Mesendoderm (in vitro differentiated cells): Measurements from ENCODE around the gene TRIM68. TPM values are rescaled to one million over a fixed set of nuclear protein-coding genes. Genes with fewer than 3 reads are reported as not detected.

ENCODE experiments used
- DNase-seq: peaks from one replicate; pipeline ENCODE4 v3.0.0; 2013
- H2AK5ac ChIP-seq: 2 replicates; pipeline ENCODE4 v1.6.1; 2013; ENCODE audit warnings: low read length, inconsistent platforms
- H2BK120ac ChIP-seq: 2 replicates; pipeline ENCODE4 v1.6.1; 2013; ENCODE audit warnings: low read depth, mild to moderate bottlenecking, low read length, moderate library complexity, mixed read lengths
- H2BK15ac ChIP-seq: replicated peaks from 2 replicates; pipeline ENCODE4 v1.6.1; 2013; ENCODE audit warnings: low read depth, mild to moderate bottlenecking, moderate library complexity
- H2BK5ac ChIP-seq: 2 replicates; pipeline ENCODE4 v1.6.1; 2013; ENCODE audit warnings: low read length, inconsistent platforms
- H3K18ac ChIP-seq: 2 replicates; pipeline ENCODE4 v1.6.1; 2013; ENCODE audit warnings: mild to moderate bottlenecking, low read length, mixed read lengths
- H3K23ac ChIP-seq: one replicate; pipeline ENCODE4 v1.6.1; 2013; ENCODE audit warnings: low read length
- H3K27ac ChIP-seq: 2 replicates; pipeline ENCODE4 v1.5.1; 2013; ENCODE audit warnings: low read depth, mild to moderate bottlenecking, inconsistent platforms, low read length, moderate library complexity
- H3K27me3 ChIP-seq: 2 replicates; pipeline ENCODE4 v1.6.1; 2013; ENCODE audit warnings: low read length, control low read depth, mild to moderate bottlenecking, inconsistent platforms; ENCODE audit not compliant: insufficient read depth, poor library complexity
- H3K36me3 ChIP-seq: 2 replicates; pipeline ENCODE4 v1.6.1; 2013; ENCODE audit warnings: low read length, inconsistent platforms; ENCODE audit not compliant: control insufficient read depth, insufficient read depth
- H3K4ac ChIP-seq: one replicate; pipeline ENCODE4 v1.6.1; 2013; ENCODE audit warnings: low read depth, mild to moderate bottlenecking, low read length, moderate library complexity
- H3K4me1 ChIP-seq: 2 replicates; pipeline ENCODE4 v1.6.1; 2013; ENCODE audit warnings: low read depth, low read length, inconsistent platforms; ENCODE audit not compliant: control insufficient read depth
- H3K4me2 ChIP-seq: 2 replicates; pipeline ENCODE4 v1.6.1; 2013; ENCODE audit warnings: low read length
- H3K4me3 ChIP-seq: 2 replicates; pipeline ENCODE4 v1.5.1; 2013; ENCODE audit warnings: mild to moderate bottlenecking, low read length
- H3K56ac ChIP-seq: one replicate; pipeline ENCODE4 v1.6.1; 2013; ENCODE audit warnings: low read length
- H3K79me1 ChIP-seq: 2 replicates; pipeline ENCODE4 v1.6.1; 2013; ENCODE audit warnings: low read length, inconsistent platforms
- H3K79me2 ChIP-seq: 2 replicates; pipeline ENCODE4 v1.6.1; 2013; ENCODE audit warnings: mild to moderate bottlenecking, low read length; ENCODE audit not compliant: control insufficient read depth, insufficient read depth
- H3K9ac ChIP-seq: 2 replicates; pipeline ENCODE4 v1.6.1; 2013; ENCODE audit warnings: low read length, inconsistent platforms
- H4K5ac ChIP-seq: one replicate; pipeline ENCODE4 v1.6.1; 2013; ENCODE audit warnings: low read length
- H4K8ac ChIP-seq: one replicate; pipeline ENCODE4 v1.6.1; 2013; ENCODE audit warnings: low read depth, mild to moderate bottlenecking, control low read depth, low read length, moderate library complexity
- WGBS: extraction: QIAGEN DNeasy Blood & Tissue Kit; methylation state at CpG from one replicate; pipeline ENCODE4 v1.1.7; 2013; ENCODE audit warnings: low lambda C conversion rate, missing lambda C conversion rate; ENCODE audit not compliant: insufficient coverage; ENCODE audit errors: extremely low coverage; 5-methylcytosine and 5-hydroxymethylcytosine counted together
- polyA plus RNA-seq, 2 experiments: library from polyadenylated mRNA; stranded (reverse); fragments of 200-250 nt; gene quantifications; one replicate each; pipeline ENCODE4 v1.2.3, GENCODE V29; 2013

TRIM68 gene
- 3.5 TPM for polyA plus RNA-seq (2013, experiment 1 of 2)
- polyA plus RNA-seq (2013, experiment 2 of 2) = 3.2 TPM

GRCh38 chr11:4607781-4608666, at the start of gene TRIM68:
TRIM68 (minus strand) TSS chr11:4608231; CDS start chr11:4605504, 2,727 bp downstream.
- H3K79me2 ChIP-seq = no peaks in the 10 kb centered on the region
- peak within 1 kb of the TSS; percentile 96 for H4K5ac ChIP-seq
- DNase-seq = peak; percentile 98
- WGBS = no CpG with 5 or more reads among the region's 43 CpGs
- no peaks in the 10 kb centered on the region for H3K27me3 ChIP-seq
- H3K4me2 ChIP-seq = peak within 1 kb of the TSS; percentile 37
- H3K9ac ChIP-seq = peak within 1 kb of the TSS; percentile 80
- peak within 1 kb of the TSS; percentile 70 for H3K18ac ChIP-seq
- no peak within 1 kb of the TSS for H3K23ac ChIP-seq
- no peaks in the 10 kb centered on the region for H3K79me1 ChIP-seq
- peak within 1 kb of the TSS; percentile 88 for H3K56ac ChIP-seq
- peak within 1 kb of the TSS; percentile 99 for H4K8ac ChIP-seq
- H2BK15ac ChIP-seq = no peak within 1 kb of the TSS
- no peak within 1 kb of the TSS for H2BK5ac ChIP-seq
- no peak within 1 kb of the TSS for H2AK5ac ChIP-seq
- peaks cover 2% of the 10 kb centered on the region for H3K4me1 ChIP-seq
- no peak within 1 kb of the TSS for H2BK120ac ChIP-seq
- peak within 1 kb of the TSS; percentile 81 for H3K27ac ChIP-seq
- H3K4me3 ChIP-seq = peak within 1 kb of the TSS; percentile 80
- no peaks in the 10 kb centered on the region for H3K36me3 ChIP-seq
- peak within 1 kb of the TSS; percentile 72 for H3K4ac ChIP-seq

GRCh38 chr11:4654635-4655369, 46.8 kb upstream of the TRIM68 start:
- Histone ChIP-seq H2BK15ac (no peak overlapping the region), H3K4me2 (no peak overlapping the region), H3K4ac (no peak overlapping the region), H3K18ac (no peak overlapping the region), H3K4me1 (no peaks in the 10 kb centered on the region), H3K79me1 (no peaks in the 10 kb centered on the region), H3K27ac (no peak overlapping the region), H4K5ac (no peak overlapping the region), H3K4me3 (no peak overlapping the region), H2AK5ac (no peak overlapping the region), H3K79me2 (no peaks in the 10 kb centered on the region), H4K8ac (no peak overlapping the region), H3K36me3 (no peaks in the 10 kb centered on the region), H2BK5ac (no peak overlapping the region), H2BK120ac (no peak overlapping the region), H3K27me3 (no peaks in the 10 kb centered on the region), H3K9ac (no peak overlapping the region), H3K56ac (no peak overlapping the region), H3K23ac (no peak overlapping the region)
- DNase-seq = no peak
- WGBS = no CpG with 5 or more reads among the region's 2 CpGs

- Histone ChIP-seq H2AK5ac (no peak overlapping the region), H2BK120ac (no peak overlapping the region), H3K23ac (no peak overlapping the region), H3K4me3 (no peak overlapping the region), H3K56ac (no peak overlapping the region), H3K4me1 (no peaks in the 10 kb centered on the region), H3K79me1 (no peaks in the 10 kb centered on the region), H4K5ac (no peak overlapping the region), H3K9ac (no peak overlapping the region), H3K18ac (no peak overlapping the region), H4K8ac (no peak overlapping the region), H2BK15ac (no peak overlapping the region), H2BK5ac (no peak overlapping the region), H3K27me3 (no peaks in the 10 kb centered on the region), H3K79me2 (no peaks in the 10 kb centered on the region), H3K4ac (no peak overlapping the region), H3K27ac (no peak overlapping the region), H3K4me2 (no peak overlapping the region), H3K36me3 (no peaks in the 10 kb centered on the region)
- no CpG with 5 or more reads among the region's 4 CpGs for WGBS
- no peak for DNase-seq
Measured at GRCh38 chr11:4647766-4648165, 39.7 kb upstream of the TRIM68 start.

DNA sequence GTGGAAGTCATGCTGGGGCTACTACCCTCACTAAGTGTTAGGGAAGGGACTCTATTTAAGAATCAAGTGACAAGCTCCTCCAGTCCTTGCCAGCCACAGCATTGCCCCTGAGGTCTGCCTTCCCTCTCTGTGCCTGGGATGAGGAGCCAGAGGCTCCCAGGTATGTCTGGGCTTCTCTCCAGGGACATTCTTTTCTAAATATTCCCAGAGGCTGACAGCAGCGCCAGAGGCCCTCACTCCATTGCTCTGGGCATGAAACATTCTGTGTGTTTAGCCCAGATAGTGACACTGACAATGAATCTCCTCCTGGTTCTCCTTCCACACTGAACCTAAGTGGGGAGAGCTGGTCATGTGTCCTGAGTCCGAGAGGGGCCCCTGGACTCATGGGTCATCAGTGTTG, 37.9 kb upstream of the TRIM68 start:
- no peak for DNase-seq
- no peaks in the 10 kb centered on the region for H3K79me1 ChIP-seq
- H3K4ac ChIP-seq = no peak overlapping the region
- no peak overlapping the region for H2AK5ac ChIP-seq
- H2BK15ac ChIP-seq = no peak overlapping the region
- H3K79me2 ChIP-seq = no peaks in the 10 kb centered on the region
- H4K8ac ChIP-seq = no peak overlapping the region
- H3K4me1 ChIP-seq = no peaks in the 10 kb centered on the region
- no peak overlapping the region for H4K5ac ChIP-seq
- H3K4me2 ChIP-seq = no peak overlapping the region
- no peak overlapping the region for H3K9ac ChIP-seq
- H3K27ac ChIP-seq = no peak overlapping the region
- no peaks in the 10 kb centered on the region for H3K27me3 ChIP-seq
- WGBS = no CpG with 5 or more reads among the region's 2 CpGs
- H3K18ac ChIP-seq = no peak overlapping the region
- no peak overlapping the region for H3K23ac ChIP-seq
- no peak overlapping the region for H2BK5ac ChIP-seq
- H3K56ac ChIP-seq = no peak overlapping the region
- H3K36me3 ChIP-seq = no peaks in the 10 kb centered on the region
- no peak overlapping the region for H3K4me3 ChIP-seq
- no peak overlapping the region for H2BK120ac ChIP-seq

DNA sequence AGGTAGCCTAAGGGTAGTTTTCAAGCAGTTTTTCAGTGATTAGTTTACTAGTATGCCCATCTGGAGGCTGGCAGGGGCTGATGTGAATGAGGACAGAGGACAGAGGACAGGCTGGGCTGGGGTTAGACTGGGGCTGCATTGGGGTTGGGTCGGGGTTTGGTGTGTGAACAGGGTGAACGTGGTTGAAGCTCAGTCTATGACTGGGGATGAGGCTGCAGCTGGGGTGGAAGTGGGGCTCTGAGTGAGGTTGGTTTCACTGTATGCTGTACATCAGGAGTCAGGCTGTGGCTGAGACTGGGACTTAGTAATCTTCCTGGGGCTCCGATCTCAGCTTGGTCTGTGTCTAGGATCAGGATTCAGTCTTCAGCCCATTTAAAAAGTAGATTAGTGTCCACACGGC, 36.2 kb upstream of the TRIM68 start:
- no peak overlapping the region for H4K8ac ChIP-seq
- H2BK15ac ChIP-seq = no peak overlapping the region
- no peaks in the 10 kb centered on the region for H3K79me2 ChIP-seq
- DNase-seq = no peak
- no peak overlapping the region for H3K9ac ChIP-seq
- H3K27me3 ChIP-seq = no peaks in the 10 kb centered on the region
- no peak overlapping the region for H3K4me3 ChIP-seq
- no peaks in the 10 kb centered on the region for H3K79me1 ChIP-seq
- H4K5ac ChIP-seq = no peak overlapping the region
- H3K4me2 ChIP-seq = no peak overlapping the region
- no peak overlapping the region for H2BK120ac ChIP-seq
- H3K4me1 ChIP-seq = no peaks in the 10 kb centered on the region
- no peak overlapping the region for H2AK5ac ChIP-seq
- H3K27ac ChIP-seq = no peak overlapping the region
- no CpG with 5 or more reads among the region's 4 CpGs for WGBS
- no peak overlapping the region for H3K23ac ChIP-seq
- H3K56ac ChIP-seq = no peak overlapping the region
- H3K18ac ChIP-seq = no peak overlapping the region
- H2BK5ac ChIP-seq = no peak overlapping the region
- no peak overlapping the region for H3K4ac ChIP-seq
- no peaks in the 10 kb centered on the region for H3K36me3 ChIP-seq
